PFSK-1 (cell line): ENCODE data around the gene CTNNA1.

Source experiments
- FOXP2 ChIP-seq: optimal IDR thresholded peaks from 2 replicates; pipeline ENCODE3; 2011; ENCODE audit warnings: borderline replicate concordance, control low read depth, inconsistent platforms; ENCODE audit not compliant: insufficient read depth; ENCODE audit errors: extremely low read length, extremely low read depth
- POLR2AphosphoS5 ChIP-seq: IDR thresholded peaks from 2 replicates; pipeline ENCODE4 v1.6.1; 2012; ENCODE audit warnings: low read depth, mild to moderate bottlenecking, control low read depth, low read length, moderate library complexity
- REST ChIP-seq, 2 experiments: IDR thresholded peaks; 2 replicates each; pipeline versions ENCODE4 v1.6.1 to v1.8.0; 2011 to 2012; ENCODE audit warnings: low read depth in 2 of 2, low read length in 2 of 2, control low read depth in 1 of 2, inconsistent platforms in 1 of 2, mild to moderate bottlenecking in 1 of 2, moderate library complexity in 1 of 2; ENCODE audit not compliant: insufficient read depth in 1 of 2
- SIN3A ChIP-seq: IDR thresholded peaks from 2 replicates; pipeline ENCODE4 v1.6.1; 2012; ENCODE audit warnings: mild to moderate bottlenecking, low read length, moderate library complexity, borderline replicate concordance; ENCODE audit not compliant: insufficient read depth
- TAF1 ChIP-seq: IDR thresholded peaks from 2 replicates; pipeline ENCODE4 v1.6.1; 2012; ENCODE audit warnings: low read length, control low read depth, borderline replicate concordance; ENCODE audit not compliant: insufficient read depth

The CTNNA1 gene

GRCh38 chr5:138849439-138849838 lies 96.2 kb downstream of the CTNNA1 start:
- TF ChIP-seq POLR2AphosphoS5 (no peak), REST (IDR thresholded peaks at IDR 0.05; ENCODE audit: insufficient read depth in 1 of 2, low read depth in 2 of 2, low read length in 2 of 2) (no peak), SIN3A (no peak)

- TF ChIP-seq POLR2AphosphoS5 = no peak
- no peak for TF ChIP-seq TAF1
- no peak for TF ChIP-seq FOXP2
- no peak for TF ChIP-seq REST (IDR thresholded peaks at IDR 0.05; ENCODE audit: insufficient read depth in 1 of 2, low read depth in 2 of 2, low read length in 2 of 2)
- TF ChIP-seq SIN3A = no peak
Observed at GRCh38 chr5:138849882-138850281, 96.7 kb downstream of the CTNNA1 start.

- TF ChIP-seq FOXP2 = no peak
- no peak for TF ChIP-seq POLR2AphosphoS5
Observed at GRCh38 chr5:138850865-138851435, 97.7 kb downstream of the CTNNA1 start.

DNA sequence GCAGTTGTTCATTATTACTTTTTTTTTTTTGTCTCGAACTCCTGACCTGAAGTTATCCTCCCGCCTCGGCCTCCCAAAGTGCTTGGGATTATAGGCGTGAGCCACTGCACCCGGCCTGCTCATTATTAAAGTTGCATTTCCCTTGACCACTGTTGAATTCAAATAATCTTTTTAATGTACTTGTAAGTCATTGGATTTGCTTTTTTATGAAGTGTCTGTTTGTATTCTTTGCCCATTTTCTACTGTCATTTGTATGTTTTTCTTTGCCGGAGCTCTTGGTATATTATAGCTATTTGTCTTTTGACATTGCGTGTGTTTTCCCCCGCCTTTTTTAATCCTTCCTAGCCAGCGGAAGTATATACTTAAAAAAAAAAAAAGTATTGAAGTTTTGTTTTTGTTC lies 99.9 kb downstream of the CTNNA1 start:
- TF ChIP-seq SIN3A (no peak), POLR2AphosphoS5 (no peak), TAF1 (no peak), REST (IDR thresholded peaks at IDR 0.05; ENCODE audit: insufficient read depth in 1 of 2, low read depth in 2 of 2, low read length in 2 of 2) (no peak), FOXP2 (no peak)

DNA sequence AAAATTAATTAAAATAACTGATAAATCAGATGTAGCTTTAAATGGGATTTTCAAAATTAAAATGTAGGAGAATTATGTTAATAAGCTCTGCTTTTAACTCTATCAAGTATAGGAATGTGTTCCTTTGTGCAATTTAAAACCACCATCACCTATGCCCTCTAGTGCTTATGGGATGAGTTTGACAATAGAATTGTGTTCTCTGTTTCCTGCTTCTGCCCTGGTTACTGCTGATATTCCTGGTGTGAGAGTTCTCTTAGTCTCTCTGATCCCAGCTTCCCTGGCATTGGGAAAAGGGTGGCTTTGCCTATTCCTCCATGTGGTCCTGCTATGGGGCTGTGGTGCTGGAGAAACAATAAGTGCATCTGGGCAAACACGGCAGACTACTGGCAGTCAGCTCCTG lies 113.8 kb downstream of the CTNNA1 start:
- no peak for TF ChIP-seq SIN3A
- no peak for TF ChIP-seq REST (IDR thresholded peaks at IDR 0.05; ENCODE audit: insufficient read depth in 1 of 2, low read depth in 2 of 2, low read length in 2 of 2)
- no peak for TF ChIP-seq FOXP2
- no peak for TF ChIP-seq TAF1
- no peak for TF ChIP-seq POLR2AphosphoS5
